Nephron (organoid): ENCODE data around the gene ID2.

Experiments
- H3K27ac Mint-ChIP-seq, 3 experiments: 2 replicates each; pipeline ENCODE4 v1.8.0; 2020; ENCODE audit warnings: mixed read lengths in 3 of 3, mild to moderate bottlenecking in 2 of 3, moderate library complexity in 1 of 3
- H3K27me3 Mint-ChIP-seq: 2 replicates; pipeline ENCODE4 v1.8.0; 2021; ENCODE audit warnings: low read depth, mild to moderate bottlenecking, moderate library complexity, mixed read lengths
- H3K36me3 Mint-ChIP-seq: 2 replicates; pipeline ENCODE4 v1.8.0; 2020; ENCODE audit warnings: low read depth, mixed read lengths
- H3K4me1 Mint-ChIP-seq: 2 replicates; pipeline ENCODE4 v1.8.0; 2020; ENCODE audit warnings: mixed read lengths
- H3K4me3 Mint-ChIP-seq, 3 experiments: 2 replicates each; pipeline ENCODE4 v1.8.0; 2020; ENCODE audit warnings: mild to moderate bottlenecking in 3 of 3, mixed read lengths in 3 of 3, moderate library complexity in 2 of 3
- H3K9me3 Mint-ChIP-seq: 2 replicates; pipeline ENCODE4 v1.8.0; 2020; ENCODE audit warnings: mixed read lengths
- CTCF ChIP-seq, 3 experiments: fragments of 200-600 bp; sonication (generic); IDR thresholded peaks; one replicate each; pipeline ENCODE4 v1.5.0; 2021; ENCODE audit warnings: antibody characterized with exemption in 3 of 3; ENCODE audit not compliant: unreplicated experiment in 3 of 3

The ID2 gene

GRCh38 chr2:8645176-8645831 lies 36.6 kb upstream of the ID2 start:
- H3K9me3 Mint-ChIP-seq, result no peaks in the 10 kb centered on the region
- peaks cover 27% of the 10 kb centered on the region for H3K4me1 Mint-ChIP-seq
- no peak for TF ChIP-seq CTCF (IDR thresholded peaks at IDR 0.05; ENCODE audit: unreplicated experiment in 3 of 3)
- H3K36me3 Mint-ChIP-seq, result no peaks in the 10 kb centered on the region
- H3K27ac Mint-ChIP-seq, result no peak overlapping the region
- no peak overlapping the region for H3K4me3 Mint-ChIP-seq
- H3K27me3 Mint-ChIP-seq, result peaks cover 5% of the 10 kb centered on the region

GRCh38 chr2:8646731-8647461 lies 35.0 kb upstream of the ID2 start:
- H3K4me1 Mint-ChIP-seq, result peaks cover 19% of the 10 kb centered on the region
- no peaks in the 10 kb centered on the region for H3K27me3 Mint-ChIP-seq

GRCh38 chr2:8647462-8647857 lies 34.4 kb upstream of the ID2 start:
- peaks cover 13% of the 10 kb centered on the region for H3K4me1 Mint-ChIP-seq
- no peak for TF ChIP-seq CTCF (IDR thresholded peaks at IDR 0.05; ENCODE audit: unreplicated experiment in 3 of 3)
- H3K27ac Mint-ChIP-seq, result no peak overlapping the region
- H3K4me3 Mint-ChIP-seq, result no peak overlapping the region
- no peaks in the 10 kb centered on the region for H3K27me3 Mint-ChIP-seq
- no peaks in the 10 kb centered on the region for H3K9me3 Mint-ChIP-seq
- H3K36me3 Mint-ChIP-seq, result no peaks in the 10 kb centered on the region

More at GRCh38 chr2:8646731-8647461, 35.0 kb upstream of the ID2 start:
- Mint-ChIP-seq H3K27ac (no peak overlapping the region), H3K9me3 (no peaks in the 10 kb centered on the region), H3K36me3 (no peaks in the 10 kb centered on the region), H3K4me3 (no peak overlapping the region)
- TF ChIP-seq CTCF (IDR thresholded peaks at IDR 0.05; ENCODE audit: unreplicated experiment in 3 of 3), result no peak

- Mint-ChIP-seq H3K36me3 (no peaks in the 10 kb centered on the region), H3K4me3 (no peak overlapping the region), H3K27ac (peak overlapping the region in 2 of 3 experiments; percentile 15 to 58), H3K4me1 (peaks cover 5% of the 10 kb centered on the region), H3K9me3 (no peaks in the 10 kb centered on the region), H3K27me3 (no peaks in the 10 kb centered on the region)
- no peak for TF ChIP-seq CTCF (IDR thresholded peaks at IDR 0.05; ENCODE audit: unreplicated experiment in 3 of 3)
Measured at GRCh38 chr2:8648441-8649213, 33.2 kb upstream of the ID2 start.

GRCh38 chr2:8649718-8650117 lies 32.1 kb upstream of the ID2 start:
- Mint-ChIP-seq H3K9me3 (no peaks in the 10 kb centered on the region), H3K4me1 (peaks cover 5% of the 10 kb centered on the region), H3K36me3 (no peaks in the 10 kb centered on the region), H3K27me3 (no peaks in the 10 kb centered on the region), H3K27ac (no peak overlapping the region), H3K4me3 (no peak overlapping the region)
- no peak for TF ChIP-seq CTCF (IDR thresholded peaks at IDR 0.05; ENCODE audit: unreplicated experiment in 3 of 3)
